GM23338 (cell line): ENCODE measurements around the gene OR4D11. TPM values are rescaled to one million over a fixed set of nuclear protein-coding genes. Genes with fewer than 3 reads are reported as not detected.

Experiments used
- ATAC-seq: fragments of 200-7000 bp; cut with Tn5 transposase; 3 replicates; pipeline ENCODE4 v1.9.1; 2020
- DNase-seq: peaks from one replicate; pipeline ENCODE4 v3.0.0-alpha.2; 2015; ENCODE audit warnings: low spot score
- H2AFZ ChIP-seq: fragments of 200-600 bp; sonication (generic); 2 replicates; pipeline ENCODE4 v1.8.0; 2016; ENCODE audit warnings: antibody characterized with exemption, mild to moderate bottlenecking, moderate library complexity
- H3F3A ChIP-seq: fragments of 200-600 bp; sonication (generic); replicated peaks from 2 replicates; pipeline ENCODE4 v1.8.0; 2017; ENCODE audit warnings: antibody characterized with exemption, mixed run types, low read depth
- H3K27ac ChIP-seq: fragments of 200-600 bp; sonication (generic); 2 replicates; pipeline ENCODE4 v1.6.1; 2016; ENCODE audit warnings: low read depth
- H3K27me3 ChIP-seq: fragments of 200-600 bp; sonication (generic); 2 replicates; pipeline ENCODE4 v1.8.0; 2016; ENCODE audit warnings: mild to moderate bottlenecking, mixed run types, moderate library complexity; ENCODE audit not compliant: insufficient read depth
- H3K36me3 ChIP-seq: fragments of 200-600 bp; sonication (generic); 2 replicates; pipeline ENCODE4 v1.8.0; 2016; ENCODE audit warnings: mild to moderate bottlenecking; ENCODE audit not compliant: insufficient read depth
- H3K4me1 ChIP-seq: fragments of 200-600 bp; sonication (generic); 2 replicates; pipeline ENCODE4 v1.8.0; 2016; ENCODE audit warnings: mild to moderate bottlenecking, moderate library complexity; ENCODE audit not compliant: insufficient read depth
- H3K4me2 ChIP-seq: fragments of 200-600 bp; sonication (generic); 2 replicates; pipeline ENCODE4 v1.7.1; 2017; ENCODE audit warnings: mixed run types
- H3K4me3 ChIP-seq: fragments of 200-600 bp; sonication (generic); 2 replicates; pipeline ENCODE4 v1.6.1; 2016; ENCODE audit warnings: mixed run types
- H3K79me2 ChIP-seq: fragments of 200-600 bp; sonication (generic); replicated peaks from 2 replicates; pipeline ENCODE4 v1.8.0; 2017; ENCODE audit warnings: mild to moderate bottlenecking; ENCODE audit not compliant: insufficient read depth
- H3K9me2 ChIP-seq: fragments of 200-600 bp; sonication (generic); 2 replicates; pipeline ENCODE4 v1.8.0; 2017; ENCODE audit not compliant: insufficient read depth
- H4K20me1 ChIP-seq: fragments of 200-600 bp; sonication (generic); replicated peaks from 2 replicates; pipeline ENCODE4 v1.8.0; 2017; ENCODE audit warnings: mild to moderate bottlenecking; ENCODE audit not compliant: insufficient read depth
- H3K27ac Mint-ChIP-seq: 2 replicates; pipeline ENCODE4 v1.8.0; 2020; ENCODE audit warnings: inconsistent platforms, mild to moderate bottlenecking, moderate library complexity, mixed read lengths
- H3K27me3 Mint-ChIP-seq: 3 replicates; pipeline ENCODE4 v1.8.0; 2022; ENCODE audit warnings: low read depth, mild to moderate bottlenecking, moderate library complexity, mixed read lengths, inconsistent platforms; ENCODE audit not compliant: insufficient read depth, poor library complexity
- H3K36me3 Mint-ChIP-seq: 3 replicates; pipeline ENCODE4 v1.8.0; 2021; ENCODE audit warnings: low read depth, mild to moderate bottlenecking, inconsistent platforms, moderate library complexity, mixed read lengths
- H3K4me1 Mint-ChIP-seq: 3 replicates; pipeline ENCODE4 v1.8.0; 2020; ENCODE audit warnings: mild to moderate bottlenecking, inconsistent platforms, mixed read lengths
- H3K4me3 Mint-ChIP-seq: 3 replicates; pipeline ENCODE4 v1.8.0; 2021; ENCODE audit warnings: moderate library complexity, mild to moderate bottlenecking, inconsistent platforms, mixed read lengths
- H3K9me3 Mint-ChIP-seq: 3 replicates; pipeline ENCODE4 v1.8.0; 2020; ENCODE audit warnings: moderate library complexity, mild to moderate bottlenecking, inconsistent platforms, mixed read lengths
- CREB1 ChIP-seq: fragments of 250-450 bp; sonication (Bioruptor Pico); IDR thresholded peaks from 2 replicates; pipeline ENCODE4 v1.5.0; 2020; ENCODE audit warnings: low read depth, mild to moderate bottlenecking, moderate library complexity
- EZH2 ChIP-seq: fragments of 200-600 bp; sonication (generic); IDR thresholded peaks from one replicate; pipeline ENCODE4 v1.8.0; 2017; ENCODE audit warnings: antibody characterized with exemption, mild to moderate bottlenecking, low read depth; ENCODE audit not compliant: unreplicated experiment
- NANOG ChIP-seq: IDR thresholded peaks from 2 replicates; pipeline ENCODE4 v1.6.1; 2016; ENCODE audit warnings: antibody characterized with exemption, borderline replicate concordance
- POLR2AphosphoS5 ChIP-seq: IDR thresholded peaks from 2 replicates; pipeline ENCODE4 v1.6.1; 2016; ENCODE audit warnings: antibody characterized with exemption, low read depth
- STAT1 ChIP-seq: IDR thresholded peaks from one replicate; pipeline ENCODE4 v1.6.1; 2016; ENCODE audit warnings: antibody characterized with exemption; ENCODE audit not compliant: unreplicated experiment
- ZNF331 ChIP-seq: fragments of 250-450 bp; sonication (Bioruptor Pico); IDR thresholded peaks from 2 replicates; pipeline ENCODE4 v1.5.0; 2020; ENCODE audit warnings: low read depth, mild to moderate bottlenecking, moderate library complexity
- polyA plus RNA-seq: library from polyadenylated mRNA; unstranded; fragments of >200 nt; fragmentation: Nextera tagmentation; extraction: Ambion mirVana; gene quantifications from 2 replicates; pipeline ENCODE4 v1.2.1, GENCODE V29; 2016
- total RNA-seq: library from RNA; depleted of rRNA; stranded (reverse); fragments of >200 nt; shearing (Covaris generic); gene quantifications from 2 replicates; pipeline ENCODE4 v1.2.3, GENCODE V29; 2014
- TF ChIP-seq, protein P1 (sequence below): IDR thresholded peaks from one replicate; pipeline ENCODE4 v1.6.1; 2018; ENCODE audit warnings: antibody characterized with exemption; ENCODE audit not compliant: unreplicated experiment
- TF ChIP-seq, protein P2 (sequence below), 2 experiments: fragments of 200-600 bp in 1 of 2; sonication (generic) in 1 of 2; conservative IDR thresholded peaks; 2 replicates each; pipeline versions ENCODE4 v1.5.1 to v1.6.1; 2016 to 2017; ENCODE audit warnings: antibody characterized with exemption in 2 of 2, low read depth in 2 of 2, mild to moderate bottlenecking in 2 of 2, moderate library complexity in 1 of 2
- TF ChIP-seq, protein P3 (sequence below): IDR thresholded peaks from 2 replicates; pipeline ENCODE4 v1.6.1; 2016; ENCODE audit warnings: antibody characterized with exemption
- TF ChIP-seq, protein P4 (sequence below): fragments of 250-450 bp; sonication (Bioruptor Pico); IDR thresholded peaks from 2 replicates; pipeline ENCODE4 v1.5.0; 2020; ENCODE audit warnings: mild to moderate bottlenecking, moderate library complexity

OR4D11 gene
- total and polyA plus RNA-seq, 2 experiments from 2014 or later: not detected

DNA sequence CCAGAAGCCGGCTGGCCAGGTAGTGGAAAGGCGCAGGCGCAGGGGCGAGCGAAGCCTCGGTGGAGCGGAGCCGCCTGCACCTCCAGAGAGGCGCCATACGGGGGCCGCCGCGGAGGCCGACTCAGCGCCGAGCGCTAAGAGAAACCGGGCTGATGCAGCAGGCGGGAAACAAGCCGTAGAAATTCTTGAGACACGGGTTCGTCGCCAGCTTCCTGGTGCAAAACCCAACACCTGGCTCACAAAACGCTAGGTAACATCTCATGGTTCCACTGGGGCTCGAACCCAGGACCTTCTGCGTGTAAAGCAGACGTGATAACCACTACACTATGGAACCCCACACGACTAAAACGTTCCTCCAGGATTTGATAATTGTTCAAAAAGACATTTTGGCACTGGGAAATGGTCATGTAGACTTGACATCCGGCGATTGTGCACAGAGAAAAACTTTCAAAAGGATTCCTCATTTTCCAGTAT, 47.0 kb downstream of the OR4D11 start:
- 0 out of 2 replicates have a peak, but pooled peaks cover 3% of the 10 kb centered on the region for H3K9me2 ChIP-seq
- peak; percentile 97 for DNase-seq
- no peaks in the 10 kb centered on the region for H3K27me3 ChIP-seq
- ATAC-seq: peak; percentile 89
- H3K27ac ChIP-seq: peak overlapping the region; percentile 95
- Mint-ChIP-seq H3K9me3 (peaks cover 12% of the 10 kb centered on the region; the same call in 2 of the 3 replicates), H3K4me1 (peaks cover 18% of the 10 kb centered on the region), H3K36me3 (peaks cover 10% of the 10 kb centered on the region; the same call in 2 of the 3 replicates), H3K27ac (peak overlapping the region; percentile 94), H3K27me3 (peaks cover 24% of the 10 kb centered on the region), H3K4me3 (peak overlapping the region; percentile 82)
- peak overlapping the region; percentile 80 for H3K4me2 ChIP-seq
- no peaks in the 10 kb centered on the region for H4K20me1 ChIP-seq
- H3K36me3 ChIP-seq: no peaks in the 10 kb centered on the region
- H3K4me3 ChIP-seq: peak overlapping the region; percentile 65
- peak; percentile 39; the same call in 1 of the 2 replicates for TF ChIP-seq ZNF331 (CRISPR knock-in tag)
- TF ChIP-seq STAT1: no peak
- TF ChIP-seq, protein P1, sequence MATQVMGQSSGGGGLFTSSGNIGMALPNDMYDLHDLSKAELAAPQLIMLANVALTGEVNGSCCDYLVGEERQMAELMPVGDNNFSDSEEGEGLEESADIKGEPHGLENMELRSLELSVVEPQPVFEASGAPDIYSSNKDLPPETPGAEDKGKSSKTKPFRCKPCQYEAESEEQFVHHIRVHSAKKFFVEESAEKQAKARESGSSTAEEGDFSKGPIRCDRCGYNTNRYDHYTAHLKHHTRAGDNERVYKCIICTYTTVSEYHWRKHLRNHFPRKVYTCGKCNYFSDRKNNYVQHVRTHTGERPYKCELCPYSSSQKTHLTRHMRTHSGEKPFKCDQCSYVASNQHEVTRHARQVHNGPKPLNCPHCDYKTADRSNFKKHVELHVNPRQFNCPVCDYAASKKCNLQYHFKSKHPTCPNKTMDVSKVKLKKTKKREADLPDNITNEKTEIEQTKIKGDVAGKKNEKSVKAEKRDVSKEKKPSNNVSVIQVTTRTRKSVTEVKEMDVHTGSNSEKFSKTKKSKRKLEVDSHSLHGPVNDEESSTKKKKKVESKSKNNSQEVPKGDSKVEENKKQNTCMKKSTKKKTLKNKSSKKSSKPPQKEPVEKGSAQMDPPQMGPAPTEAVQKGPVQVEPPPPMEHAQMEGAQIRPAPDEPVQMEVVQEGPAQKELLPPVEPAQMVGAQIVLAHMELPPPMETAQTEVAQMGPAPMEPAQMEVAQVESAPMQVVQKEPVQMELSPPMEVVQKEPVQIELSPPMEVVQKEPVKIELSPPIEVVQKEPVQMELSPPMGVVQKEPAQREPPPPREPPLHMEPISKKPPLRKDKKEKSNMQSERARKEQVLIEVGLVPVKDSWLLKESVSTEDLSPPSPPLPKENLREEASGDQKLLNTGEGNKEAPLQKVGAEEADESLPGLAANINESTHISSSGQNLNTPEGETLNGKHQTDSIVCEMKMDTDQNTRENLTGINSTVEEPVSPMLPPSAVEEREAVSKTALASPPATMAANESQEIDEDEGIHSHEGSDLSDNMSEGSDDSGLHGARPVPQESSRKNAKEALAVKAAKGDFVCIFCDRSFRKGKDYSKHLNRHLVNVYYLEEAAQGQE: no peak
- TF ChIP-seq EZH2: no peak
- no peak for TF ChIP-seq POLR2AphosphoS5
- TF ChIP-seq, protein P2, sequence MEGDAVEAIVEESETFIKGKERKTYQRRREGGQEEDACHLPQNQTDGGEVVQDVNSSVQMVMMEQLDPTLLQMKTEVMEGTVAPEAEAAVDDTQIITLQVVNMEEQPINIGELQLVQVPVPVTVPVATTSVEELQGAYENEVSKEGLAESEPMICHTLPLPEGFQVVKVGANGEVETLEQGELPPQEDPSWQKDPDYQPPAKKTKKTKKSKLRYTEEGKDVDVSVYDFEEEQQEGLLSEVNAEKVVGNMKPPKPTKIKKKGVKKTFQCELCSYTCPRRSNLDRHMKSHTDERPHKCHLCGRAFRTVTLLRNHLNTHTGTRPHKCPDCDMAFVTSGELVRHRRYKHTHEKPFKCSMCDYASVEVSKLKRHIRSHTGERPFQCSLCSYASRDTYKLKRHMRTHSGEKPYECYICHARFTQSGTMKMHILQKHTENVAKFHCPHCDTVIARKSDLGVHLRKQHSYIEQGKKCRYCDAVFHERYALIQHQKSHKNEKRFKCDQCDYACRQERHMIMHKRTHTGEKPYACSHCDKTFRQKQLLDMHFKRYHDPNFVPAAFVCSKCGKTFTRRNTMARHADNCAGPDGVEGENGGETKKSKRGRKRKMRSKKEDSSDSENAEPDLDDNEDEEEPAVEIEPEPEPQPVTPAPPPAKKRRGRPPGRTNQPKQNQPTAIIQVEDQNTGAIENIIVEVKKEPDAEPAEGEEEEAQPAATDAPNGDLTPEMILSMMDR (conservative IDR thresholded peaks at IDR 0.05; ENCODE audit: low read depth in 2 of 2): peak; percentile 17 to 24; a peak in 2 of 4 replicates
- TF ChIP-seq, protein P3, sequence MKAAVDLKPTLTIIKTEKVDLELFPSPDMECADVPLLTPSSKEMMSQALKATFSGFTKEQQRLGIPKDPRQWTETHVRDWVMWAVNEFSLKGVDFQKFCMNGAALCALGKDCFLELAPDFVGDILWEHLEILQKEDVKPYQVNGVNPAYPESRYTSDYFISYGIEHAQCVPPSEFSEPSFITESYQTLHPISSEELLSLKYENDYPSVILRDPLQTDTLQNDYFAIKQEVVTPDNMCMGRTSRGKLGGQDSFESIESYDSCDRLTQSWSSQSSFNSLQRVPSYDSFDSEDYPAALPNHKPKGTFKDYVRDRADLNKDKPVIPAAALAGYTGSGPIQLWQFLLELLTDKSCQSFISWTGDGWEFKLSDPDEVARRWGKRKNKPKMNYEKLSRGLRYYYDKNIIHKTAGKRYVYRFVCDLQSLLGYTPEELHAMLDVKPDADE: peak; percentile 65
- TF ChIP-seq CREB1 (CRISPR knock-in tag): peak; percentile 58
- TF ChIP-seq, protein P4, sequence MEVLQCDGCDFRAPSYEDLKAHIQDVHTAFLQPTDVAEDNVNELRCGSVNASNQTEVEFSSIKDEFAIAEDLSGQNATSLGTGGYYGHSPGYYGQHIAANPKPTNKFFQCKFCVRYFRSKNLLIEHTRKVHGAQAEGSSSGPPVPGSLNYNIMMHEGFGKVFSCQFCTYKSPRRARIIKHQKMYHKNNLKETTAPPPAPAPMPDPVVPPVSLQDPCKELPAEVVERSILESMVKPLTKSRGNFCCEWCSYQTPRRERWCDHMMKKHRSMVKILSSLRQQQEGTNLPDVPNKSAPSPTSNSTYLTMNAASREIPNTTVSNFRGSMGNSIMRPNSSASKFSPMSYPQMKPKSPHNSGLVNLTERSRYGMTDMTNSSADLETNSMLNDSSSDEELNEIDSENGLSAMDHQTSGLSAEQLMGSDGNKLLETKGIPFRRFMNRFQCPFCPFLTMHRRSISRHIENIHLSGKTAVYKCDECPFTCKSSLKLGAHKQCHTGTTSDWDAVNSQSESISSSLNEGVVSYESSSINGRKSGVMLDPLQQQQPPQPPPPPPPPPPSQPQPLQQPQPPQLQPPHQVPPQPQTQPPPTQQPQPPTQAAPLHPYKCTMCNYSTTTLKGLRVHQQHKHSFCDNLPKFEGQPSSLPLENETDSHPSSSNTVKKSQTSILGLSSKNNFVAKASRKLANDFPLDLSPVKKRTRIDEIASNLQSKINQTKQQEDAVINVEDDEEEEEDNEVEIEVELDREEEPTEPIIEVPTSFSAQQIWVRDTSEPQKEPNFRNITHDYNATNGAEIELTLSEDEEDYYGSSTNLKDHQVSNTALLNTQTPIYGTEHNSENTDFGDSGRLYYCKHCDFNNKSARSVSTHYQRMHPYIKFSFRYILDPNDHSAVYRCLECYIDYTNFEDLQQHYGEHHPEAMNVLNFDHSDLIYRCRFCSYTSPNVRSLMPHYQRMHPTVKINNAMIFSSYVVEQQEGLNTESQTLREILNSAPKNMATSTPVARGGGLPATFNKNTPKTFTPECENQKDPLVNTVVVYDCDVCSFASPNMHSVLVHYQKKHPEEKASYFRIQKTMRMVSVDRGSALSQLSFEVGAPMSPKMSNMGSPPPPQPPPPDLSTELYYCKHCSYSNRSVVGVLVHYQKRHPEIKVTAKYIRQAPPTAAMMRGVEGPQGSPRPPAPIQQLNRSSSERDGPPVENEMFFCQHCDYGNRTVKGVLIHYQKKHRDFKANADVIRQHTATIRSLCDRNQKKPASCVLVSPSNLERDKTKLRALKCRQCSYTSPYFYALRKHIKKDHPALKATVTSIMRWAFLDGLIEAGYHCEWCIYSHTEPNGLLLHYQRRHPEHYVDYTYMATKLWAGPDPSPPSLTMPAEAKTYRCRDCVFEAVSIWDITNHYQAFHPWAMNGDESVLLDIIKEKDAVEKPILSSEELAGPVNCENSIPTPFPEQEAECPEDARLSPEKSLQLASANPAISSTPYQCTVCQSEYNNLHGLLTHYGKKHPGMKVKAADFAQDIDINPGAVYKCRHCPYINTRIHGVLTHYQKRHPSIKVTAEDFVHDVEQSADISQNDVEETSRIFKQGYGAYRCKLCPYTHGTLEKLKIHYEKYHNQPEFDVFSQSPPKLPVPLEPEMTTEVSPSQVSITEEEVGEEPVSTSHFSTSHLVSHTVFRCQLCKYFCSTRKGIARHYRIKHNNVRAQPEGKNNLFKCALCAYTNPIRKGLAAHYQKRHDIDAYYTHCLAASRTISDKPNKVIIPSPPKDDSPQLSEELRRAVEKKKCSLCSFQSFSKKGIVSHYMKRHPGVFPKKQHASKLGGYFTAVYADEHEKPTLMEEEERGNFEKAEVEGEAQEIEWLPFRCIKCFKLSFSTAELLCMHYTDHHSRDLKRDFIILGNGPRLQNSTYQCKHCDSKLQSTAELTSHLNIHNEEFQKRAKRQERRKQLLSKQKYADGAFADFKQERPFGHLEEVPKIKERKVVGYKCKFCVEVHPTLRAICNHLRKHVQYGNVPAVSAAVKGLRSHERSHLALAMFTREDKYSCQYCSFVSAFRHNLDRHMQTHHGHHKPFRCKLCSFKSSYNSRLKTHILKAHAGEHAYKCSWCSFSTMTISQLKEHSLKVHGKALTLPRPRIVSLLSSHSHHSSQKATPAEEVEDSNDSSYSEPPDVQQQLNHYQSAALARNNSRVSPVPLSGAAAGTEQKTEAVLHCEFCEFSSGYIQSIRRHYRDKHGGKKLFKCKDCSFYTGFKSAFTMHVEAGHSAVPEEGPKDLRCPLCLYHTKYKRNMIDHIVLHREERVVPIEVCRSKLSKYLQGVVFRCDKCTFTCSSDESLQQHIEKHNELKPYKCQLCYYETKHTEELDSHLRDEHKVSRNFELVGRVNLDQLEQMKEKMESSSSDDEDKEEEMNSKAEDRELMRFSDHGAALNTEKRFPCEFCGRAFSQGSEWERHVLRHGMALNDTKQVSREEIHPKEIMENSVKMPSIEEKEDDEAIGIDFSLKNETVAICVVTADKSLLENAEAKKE (CRISPR knock-in tag): no peak
- TF ChIP-seq NANOG: 0 out of 2 replicates have a peak, but pooled peaks have one; percentile 19
- H3K4me1 ChIP-seq: peaks cover 7% of the 10 kb centered on the region
- no peaks in the 10 kb centered on the region for H3F3A ChIP-seq
- H3K79me2 ChIP-seq: no peaks in the 10 kb centered on the region
- H2AFZ ChIP-seq: no peak overlapping the region
